Measurements from ENCODE around the gene COPE. TPM values are rescaled to one million over a fixed set of nuclear protein-coding genes. Genes with fewer than 3 reads are reported as not detected.

Gene COPE
- total and polyA plus RNA-seq, 2 experiments from 2014 or later, result 322 to 347 TPM

DNA sequence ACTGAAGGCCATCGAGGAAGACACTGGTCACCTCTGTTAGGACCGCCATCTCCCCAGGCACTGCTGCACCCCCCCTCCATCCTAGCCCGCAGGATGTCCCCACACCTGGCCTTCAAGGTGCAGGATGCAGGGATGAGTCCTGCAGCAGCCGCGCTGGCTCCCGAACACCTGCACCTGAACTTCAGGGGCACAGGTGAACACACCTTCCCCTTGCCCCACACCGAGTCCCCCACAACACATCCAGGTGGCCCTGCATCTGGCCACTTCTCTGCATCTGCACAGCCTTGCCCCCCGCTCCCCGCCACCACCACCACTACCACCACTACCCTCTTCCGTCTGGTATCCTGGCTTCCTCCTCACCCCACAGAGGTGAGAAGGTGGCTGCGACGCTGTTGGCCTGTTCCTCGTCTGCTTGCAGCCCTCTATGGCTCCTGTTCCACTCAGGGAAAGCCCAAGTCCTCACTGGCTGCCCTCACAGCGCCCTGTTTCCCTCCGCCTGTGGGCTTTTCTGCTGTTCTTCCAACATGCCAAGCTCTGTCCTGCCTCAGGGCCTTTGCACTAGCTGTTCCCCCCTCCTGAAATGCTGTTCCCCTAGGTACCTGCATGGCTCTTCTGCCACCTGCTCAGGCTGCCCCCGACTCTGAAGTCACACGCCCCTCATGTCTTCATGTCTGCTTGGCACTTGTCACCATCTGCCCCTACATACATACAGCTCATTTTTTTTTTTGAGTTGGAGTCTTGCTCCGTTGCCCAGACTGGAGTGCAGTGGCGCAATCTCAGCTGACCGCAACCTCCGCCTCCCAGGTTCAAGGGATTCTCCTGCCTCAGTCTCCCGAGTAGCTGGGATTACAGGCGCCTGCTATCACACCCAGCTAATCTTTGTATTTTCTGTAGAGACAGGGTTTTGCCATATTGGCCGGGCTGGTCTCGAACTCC is 21.8 kb downstream of the COPE start:
- no peak for DNase-seq
- H3F3A ChIP-seq (ENCODE audit: insufficient read depth), result no peaks in the 10 kb centered on the region
- no peaks in the 10 kb centered on the region for H4K20me1 ChIP-seq (ENCODE audit: insufficient read depth)
- WGBS, 2 experiments (ENCODE audit: low coverage in 1 of 2, low lambda C conversion rate in 2 of 2, missing lambda C conversion rate in 2 of 2), result 84 to 87% methylated on average over 25 of the region's 25 CpGs
- no peak overlapping the region for H3K4me2 ChIP-seq (ENCODE audit: unreplicated experiment)
- H3K79me2 ChIP-seq (ENCODE audit: insufficient read depth), result no peaks in the 10 kb centered on the region
- H3K9me3 ChIP-seq (ENCODE audit: low read depth), result no peaks in the 10 kb centered on the region
- no peaks in the 10 kb centered on the region for H3K27me3 ChIP-seq (replicated peaks; ENCODE audit: insufficient read depth)
- in situ Hi-C loops (cut with MboI), result no loop called here
- H3K27ac ChIP-seq, result no peak overlapping the region
- no peaks in the 10 kb centered on the region for H3K36me3 ChIP-seq (ENCODE audit: low read depth)
- TF ChIP-seq EZH2 (IDR thresholded peaks at IDR 0.05; ENCODE audit: insufficient read depth, poor library complexity, severe bottlenecking), result no peak
- TF ChIP-seq EZH2phosphoT487 (IDR thresholded peaks at IDR 0.05; ENCODE audit: insufficient read depth, low read depth), result no peak
- H3K4me3 ChIP-seq, result no peak overlapping the region
- H2AFZ ChIP-seq, result no peak overlapping the region
- H3K9ac ChIP-seq, result no peak overlapping the region
- H3K4me1 ChIP-seq (ENCODE audit: insufficient read depth), result no peaks in the 10 kb centered on the region
- H3K9me2 ChIP-seq (ENCODE audit: insufficient read depth), result no peaks in the 10 kb centered on the region

DNA sequence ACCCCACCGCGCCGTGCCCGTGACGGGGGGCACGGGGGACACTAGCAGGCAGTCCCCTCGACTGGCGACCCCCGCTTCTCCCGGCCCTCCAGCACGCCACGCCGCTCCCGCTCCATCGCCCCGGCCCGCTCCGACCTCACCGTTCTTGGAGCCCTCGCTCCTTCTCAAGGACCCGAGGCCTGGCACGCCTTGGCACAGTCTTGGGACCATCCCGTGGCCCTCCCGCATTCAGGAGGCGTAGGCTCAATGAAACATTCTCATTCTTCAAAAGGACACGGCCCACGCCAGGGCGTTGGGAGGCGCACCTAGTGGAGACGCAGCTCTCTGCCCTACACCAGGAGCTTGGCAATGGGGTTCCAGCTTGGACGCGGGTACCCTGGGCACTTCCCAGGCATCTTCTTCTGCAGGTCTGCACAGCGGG is 22.8 kb downstream of the COPE start:
- Histone ChIP-seq H3K9ac (no peak overlapping the region), H3K9me3 (ENCODE audit: low read depth) (no peaks in the 10 kb centered on the region), H2AFZ (no peak overlapping the region), H3K36me3 (ENCODE audit: low read depth) (no peaks in the 10 kb centered on the region), H3K4me3 (0 out of 2 replicates have a peak overlapping the region, but pooled peaks have one; percentile 23), H3K4me1 (ENCODE audit: insufficient read depth) (no peaks in the 10 kb centered on the region), H3K9me2 (ENCODE audit: insufficient read depth) (no peaks in the 10 kb centered on the region), H3K27ac (no peak overlapping the region), H3K27me3 (replicated peaks; ENCODE audit: insufficient read depth) (no peaks in the 10 kb centered on the region), H3K4me2 (ENCODE audit: unreplicated experiment) (peak overlapping the region; percentile 25), H3F3A (ENCODE audit: insufficient read depth) (no peaks in the 10 kb centered on the region), H3K79me2 (ENCODE audit: insufficient read depth) (no peaks in the 10 kb centered on the region), H4K20me1 (ENCODE audit: insufficient read depth) (no peaks in the 10 kb centered on the region)
- 6 to 13% methylated on average over 21 to 33 of the region's 33 CpGs for WGBS, 2 experiments (ENCODE audit: low coverage in 1 of 2, low lambda C conversion rate in 2 of 2, missing lambda C conversion rate in 2 of 2)
- no peak for TF ChIP-seq EZH2 (IDR thresholded peaks at IDR 0.05; ENCODE audit: insufficient read depth, poor library complexity, severe bottlenecking)
- TF ChIP-seq EZH2phosphoT487 (IDR thresholded peaks at IDR 0.05; ENCODE audit: insufficient read depth, low read depth), result no peak
- DNase-seq, result peak; percentile 49
- in situ Hi-C loops (cut with MboI), result no loop called here

DNA sequence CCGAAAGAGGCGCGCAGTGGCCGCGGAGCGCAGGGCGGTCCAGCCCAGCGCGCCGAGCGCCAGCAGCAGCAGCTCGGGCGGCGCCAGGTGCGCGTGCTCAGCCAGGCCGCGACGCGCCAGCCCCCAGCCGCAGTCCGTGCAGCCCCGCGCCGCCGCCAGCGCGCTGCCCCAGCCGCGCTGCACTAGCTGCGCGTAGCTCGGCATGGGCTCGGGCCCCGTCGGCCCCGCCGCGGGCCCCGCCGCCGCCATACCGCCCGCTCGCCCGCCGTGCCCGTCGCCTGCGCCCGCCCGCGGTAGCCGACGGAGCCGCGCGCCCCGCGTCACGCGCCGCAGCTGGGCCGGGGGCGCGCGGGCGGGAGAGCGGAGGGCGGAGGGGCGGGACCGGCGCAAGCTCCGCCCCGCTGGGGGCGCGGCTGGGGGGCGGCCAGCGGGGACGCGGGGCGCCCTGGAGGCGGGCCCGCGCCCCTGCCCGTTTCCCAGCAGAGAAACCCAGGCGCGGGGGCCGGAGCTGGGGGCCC is 23.3 kb downstream of the COPE start, which contains the start of gene CERS1:
Gene CERS1, minus strand, starts transcription at position 335 of the 518 bp plus-strand sequence. Its CDS starts 86 bp downstream, at position 249.
- Histone ChIP-seq H3K4me2 (ENCODE audit: unreplicated experiment) (peak within 1 kb of the TSS; percentile 58), H3K9me2 (ENCODE audit: insufficient read depth) (no peaks in the 10 kb centered on the region), H3K9me3 (ENCODE audit: low read depth) (no peaks in the 10 kb centered on the region), H3K27ac (no peak within 1 kb of the TSS), H4K20me1 (ENCODE audit: insufficient read depth) (no peaks in the 10 kb centered on the region), H3F3A (ENCODE audit: insufficient read depth) (no peaks in the 10 kb centered on the region), H3K4me3 (peak within 1 kb of the TSS; percentile 64), H2AFZ (peak within 1 kb of the TSS; percentile 58), H3K9ac (no peak within 1 kb of the TSS), H3K27me3 (replicated peaks; ENCODE audit: insufficient read depth) (no peaks in the 10 kb centered on the region), H3K79me2 (ENCODE audit: insufficient read depth) (no peaks in the 10 kb centered on the region), H3K4me1 (ENCODE audit: insufficient read depth) (no peaks in the 10 kb centered on the region), H3K36me3 (ENCODE audit: low read depth) (no peaks in the 10 kb centered on the region)
- WGBS, 2 experiments (ENCODE audit: low coverage in 1 of 2, low lambda C conversion rate in 2 of 2, missing lambda C conversion rate in 2 of 2), result 2 to 3% methylated on average over 16 to 58 of the region's 89 CpGs
- no peak for TF ChIP-seq EZH2 (IDR thresholded peaks at IDR 0.05; ENCODE audit: insufficient read depth, poor library complexity, severe bottlenecking)
- no peak for TF ChIP-seq EZH2phosphoT487 (IDR thresholded peaks at IDR 0.05; ENCODE audit: insufficient read depth, low read depth)
- in situ Hi-C loops (cut with MboI), result no loop called here
- peak; percentile 54 for DNase-seq

DNA sequence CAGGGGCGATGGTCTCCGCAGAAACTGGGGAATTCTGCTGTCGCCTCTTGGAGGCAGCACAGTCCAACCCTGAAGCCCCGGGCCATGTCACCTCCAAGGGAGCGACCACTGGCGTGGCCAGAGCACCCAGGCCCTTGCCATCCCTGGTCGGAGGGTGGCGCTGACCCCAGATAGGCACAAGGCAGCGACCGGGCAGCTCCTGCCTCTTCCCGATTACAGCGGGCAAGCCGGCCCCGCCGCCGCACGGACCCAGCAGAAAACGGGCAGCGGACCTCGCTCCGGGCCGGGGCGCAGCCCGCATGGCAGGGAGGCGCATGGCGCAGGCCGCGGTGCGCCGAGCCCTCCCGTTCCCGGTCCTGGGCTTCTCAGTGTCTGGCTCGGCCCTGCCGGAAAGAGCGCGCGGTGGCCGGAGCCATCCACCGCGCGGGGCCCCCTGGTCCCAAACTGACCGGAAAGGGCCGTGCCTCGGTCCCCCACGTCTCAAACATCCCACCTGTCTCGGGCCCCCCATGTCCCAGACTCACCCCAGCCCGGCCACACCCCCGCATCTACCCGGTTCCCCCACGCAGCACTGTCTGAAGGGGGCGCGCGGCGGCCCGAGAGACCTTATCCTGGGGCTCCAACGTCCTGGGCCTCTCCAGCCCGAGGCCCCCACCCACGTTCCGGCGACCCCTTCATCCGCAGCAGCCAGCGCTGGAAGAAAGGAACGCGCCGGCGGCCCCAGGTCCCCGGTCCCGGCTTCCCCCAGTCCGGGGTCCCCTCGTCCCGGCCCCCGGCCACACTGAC is 24.0 kb downstream of the COPE start:
- Histone ChIP-seq H3K4me1 (ENCODE audit: insufficient read depth) (no peaks in the 10 kb centered on the region), H3K27me3 (replicated peaks; ENCODE audit: insufficient read depth) (no peaks in the 10 kb centered on the region), H4K20me1 (ENCODE audit: insufficient read depth) (no peaks in the 10 kb centered on the region), H3K9me2 (ENCODE audit: insufficient read depth) (no peaks in the 10 kb centered on the region), H3K36me3 (ENCODE audit: low read depth) (no peaks in the 10 kb centered on the region), H3K79me2 (ENCODE audit: insufficient read depth) (no peaks in the 10 kb centered on the region), H3K4me2 (ENCODE audit: unreplicated experiment) (peak overlapping the region; percentile 58), H3K9me3 (ENCODE audit: low read depth) (no peaks in the 10 kb centered on the region), H3F3A (ENCODE audit: insufficient read depth) (no peaks in the 10 kb centered on the region), H3K4me3 (peak overlapping the region; percentile 64), H3K27ac (no peak overlapping the region), H2AFZ (peak overlapping the region; percentile 58), H3K9ac (no peak overlapping the region)
- 0 to 1% methylated on average over 17 to 55 of the region's 72 CpGs for WGBS, 2 experiments (ENCODE audit: low coverage in 1 of 2, low lambda C conversion rate in 2 of 2, missing lambda C conversion rate in 2 of 2)
- DNase-seq, result peak; percentile 59
- TF ChIP-seq EZH2phosphoT487 (IDR thresholded peaks at IDR 0.05; ENCODE audit: insufficient read depth, low read depth) (no peak), EZH2 (IDR thresholded peaks at IDR 0.05; ENCODE audit: insufficient read depth, poor library complexity, severe bottlenecking) (no peak)
- in situ Hi-C loops (cut with MboI), result no loop called here

Data from GM23248 (cell line).